A549 treated with AZD2906 at 1 μM for 4 hours (cell line): ENCODE measurements around the gene GRAMD2B. TPM values are rescaled to one million over a fixed set of nuclear protein-coding genes. Genes with fewer than 3 reads are reported as not detected.

Experiments
- total RNA-seq: library from RNA; stranded (reverse); fragments of 200-300 nt; extraction: Qiagen RNA extraction; gene quantifications from 5 replicates; pipeline ENCODE4 v1.2.3, GENCODE V29; 2022

Gene GRAMD2B
- 0.79 to 2.2 TPM (median 1.0 TPM) in 5 replicates for total RNA-seq

DNA sequence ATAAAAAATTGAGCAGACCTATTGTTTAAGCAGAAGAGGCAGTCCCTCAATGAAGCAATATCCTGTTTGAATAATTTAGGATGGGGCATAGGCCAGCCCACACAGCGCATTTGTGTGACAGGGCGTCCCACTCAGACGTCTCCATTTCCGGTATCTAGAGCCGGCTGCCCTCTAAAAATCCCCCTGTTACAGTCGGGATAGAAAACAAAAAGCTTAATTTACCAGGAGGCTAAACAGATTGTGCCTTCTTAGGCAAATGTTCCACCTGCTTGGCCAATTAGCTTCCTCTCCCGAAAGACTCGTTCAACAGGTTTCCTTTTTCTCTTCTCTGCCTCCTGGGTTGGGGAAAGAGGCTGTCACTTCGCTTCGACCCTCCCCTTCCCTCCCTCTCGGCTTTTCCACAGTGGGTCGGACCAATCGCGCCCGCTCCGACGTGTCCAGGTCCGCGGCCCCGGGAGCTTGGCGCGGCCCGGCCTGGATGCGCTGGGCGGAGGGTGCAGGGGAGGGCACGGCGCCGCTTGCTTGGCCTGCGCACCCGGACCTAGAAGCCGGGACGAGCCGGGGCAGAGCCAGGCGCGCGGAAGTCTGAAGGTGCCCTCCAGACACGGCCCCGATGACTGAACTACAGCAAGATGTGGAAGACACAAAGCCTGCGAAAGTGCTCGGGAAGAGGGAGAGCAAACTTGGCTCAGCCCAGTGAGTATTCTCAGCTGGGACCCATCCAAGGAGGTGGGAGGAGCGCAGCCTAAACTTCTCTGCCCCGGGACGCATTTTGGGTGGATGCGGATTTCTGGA lies at the start of gene GRAMD2B:
GRAMD2B (plus strand) TSS at position 416 of the 795 bp plus-strand sequence; CDS start at position 614, 198 bp downstream.

Other genes with a start within 250 kb of the GRAMD2B start
- gene ALDH7A1, start 171.8 kb downstream of the GRAMD2B start, total RNA-seq, result 70.8 to 75.2 TPM (median 72.2 TPM) in 5 replicates
- 49.1 to 70.9 TPM (median 49.6 TPM) in 5 replicates for gene PHAX, start 177.5 kb downstream of the GRAMD2B start, total RNA-seq